DOHH2 (cell line): ENCODE data around the gene CDHR2.

ENCODE experiments used
- H3F3A ChIP-seq: fragments of 200-600 bp; sonication (generic), shearing (Covaris generic); 2 replicates; pipeline ENCODE4 v1.6.0; 2016; ENCODE audit warnings: antibody characterized with exemption, mild to moderate bottlenecking; ENCODE audit not compliant: control insufficient read depth, insufficient read depth
- H3K27ac ChIP-seq: fragments of 200-600 bp; sonication (generic); 2 replicates; pipeline ENCODE4 v1.5.1; 2014; ENCODE audit warnings: low read depth, mild to moderate bottlenecking, low read length, moderate library complexity
- H3K27me3 ChIP-seq: fragments of 200-600 bp; sonication (generic); 2 replicates; pipeline ENCODE4 v1.6.1; 2014; ENCODE audit warnings: mild to moderate bottlenecking, low read length, mixed read lengths; ENCODE audit not compliant: control insufficient read depth
- H3K36me3 ChIP-seq: fragments of 200-600 bp; sonication (generic); 2 replicates; pipeline ENCODE4 v1.6.1; 2014; ENCODE audit warnings: mild to moderate bottlenecking, low read length, moderate library complexity, mixed read lengths; ENCODE audit not compliant: control insufficient read depth
- H3K4me1 ChIP-seq: fragments of 200-600 bp; sonication (generic); 2 replicates; pipeline ENCODE4 v1.6.1; 2014; ENCODE audit warnings: mild to moderate bottlenecking, low read length, mixed read lengths; ENCODE audit not compliant: control insufficient read depth
- H3K4me2 ChIP-seq: fragments of 200-600 bp; sonication (generic); 2 replicates; pipeline ENCODE4 v1.6.0; 2014; ENCODE audit warnings: mild to moderate bottlenecking, low read length, moderate library complexity
- H3K4me3 ChIP-seq: fragments of 200-600 bp; sonication (generic); 2 replicates; pipeline ENCODE4 v1.5.1; 2014; ENCODE audit warnings: mild to moderate bottlenecking, low read length, mixed read lengths
- H3K79me2 ChIP-seq: fragments of 200-600 bp; sonication (generic); 2 replicates; pipeline ENCODE4 v1.6.1; 2014; ENCODE audit warnings: mild to moderate bottlenecking, low read length, mixed read lengths; ENCODE audit not compliant: control insufficient read depth
- H3K9me2 ChIP-seq: fragments of 200-600 bp; sonication (generic); replicated peaks from 2 replicates; pipeline ENCODE4 v1.6.1; 2014; ENCODE audit warnings: mild to moderate bottlenecking, low read length, mixed read lengths; ENCODE audit not compliant: control insufficient read depth
- H3K9me3 ChIP-seq: fragments of 200-600 bp; sonication (generic); 2 replicates; pipeline ENCODE4 v1.6.1; 2014; ENCODE audit warnings: antibody characterized with exemption, low read length, mixed read lengths; ENCODE audit not compliant: control insufficient read depth, insufficient read depth
- H4K20me1 ChIP-seq: fragments of 200-600 bp; sonication (generic); 2 replicates; pipeline ENCODE4 v1.6.0; 2014; ENCODE audit warnings: low read depth, mild to moderate bottlenecking, antibody characterized with exemption, low read length, moderate library complexity; ENCODE audit not compliant: control insufficient read depth, insufficient read depth
- CTCF ChIP-seq: fragments of 200-600 bp; sonication (generic); IDR thresholded peaks from one replicate; pipeline ENCODE4 v1.5.1; 2014; ENCODE audit warnings: antibody characterized with exemption, mild to moderate bottlenecking, low read depth, low read length; ENCODE audit not compliant: poor library complexity, severe bottlenecking
- EZH2phosphoT487 ChIP-seq: fragments of 200-600 bp; sonication (generic); IDR thresholded peaks from 2 replicates; pipeline ENCODE4 v1.6.1; 2017; ENCODE audit warnings: borderline replicate concordance, mild to moderate bottlenecking, antibody characterized with exemption, low read length, moderate library complexity, mixed read lengths

CDHR2 gene

DNA sequence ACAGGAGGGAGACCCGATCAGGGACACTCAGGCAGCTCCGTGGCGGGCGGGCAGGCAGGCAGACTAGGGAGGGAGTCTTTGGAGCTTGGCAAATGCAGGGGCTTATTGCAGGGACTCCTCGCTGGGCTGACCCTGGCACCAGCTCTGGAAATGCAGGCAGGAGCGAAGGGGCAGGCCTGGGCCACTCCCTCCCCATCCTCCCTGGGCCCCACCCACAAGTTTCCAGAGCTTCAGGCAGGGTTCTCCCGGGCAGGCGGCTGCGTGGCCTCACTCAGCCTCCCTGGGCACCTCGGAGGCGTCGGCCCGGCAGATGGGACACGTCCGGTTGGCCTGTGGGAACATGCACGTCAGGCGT, 20.4 kb upstream of the CDHR2 start:
- peaks cover 9% of the 10 kb centered on the region for H4K20me1 ChIP-seq
- H3K36me3 ChIP-seq = peaks cover 68% of the 10 kb centered on the region

GRCh38 chr5:176529116-176529740, 19.9 kb upstream of the CDHR2 start:
- H3K27me3 ChIP-seq = no peaks in the 10 kb centered on the region
- no peak for TF ChIP-seq EZH2phosphoT487
- no peak for TF ChIP-seq CTCF
- peaks cover 33% of the 10 kb centered on the region for H3K79me2 ChIP-seq
- H4K20me1 ChIP-seq = peaks cover 9% of the 10 kb centered on the region
- H3K4me3 ChIP-seq = peak overlapping the region; percentile 70
- H3K27ac ChIP-seq = peak overlapping the region; percentile 96
- H3K9me3 ChIP-seq = no peaks in the 10 kb centered on the region
- peaks cover 72% of the 10 kb centered on the region for H3K36me3 ChIP-seq
- H3F3A ChIP-seq = peaks cover 18% of the 10 kb centered on the region
- H3K9me2 ChIP-seq = no peaks in the 10 kb centered on the region
- H3K4me2 ChIP-seq = peak overlapping the region; percentile 90
- peaks cover 72% of the 10 kb centered on the region for H3K4me1 ChIP-seq

More for the DNA sequence above, 20.4 kb upstream of the CDHR2 start:
- Histone ChIP-seq H3K9me2 (no peaks in the 10 kb centered on the region), H3K79me2 (peaks cover 28% of the 10 kb centered on the region), H3K9me3 (no peaks in the 10 kb centered on the region), H3F3A (peaks cover 18% of the 10 kb centered on the region), H3K4me1 (peaks cover 72% of the 10 kb centered on the region), H3K4me2 (peak overlapping the region; percentile 90), H3K27me3 (no peaks in the 10 kb centered on the region), H3K27ac (peak overlapping the region; percentile 96), H3K4me3 (peak overlapping the region; percentile 70)
- TF ChIP-seq EZH2phosphoT487 = no peak
- no peak for TF ChIP-seq CTCF

DNA sequence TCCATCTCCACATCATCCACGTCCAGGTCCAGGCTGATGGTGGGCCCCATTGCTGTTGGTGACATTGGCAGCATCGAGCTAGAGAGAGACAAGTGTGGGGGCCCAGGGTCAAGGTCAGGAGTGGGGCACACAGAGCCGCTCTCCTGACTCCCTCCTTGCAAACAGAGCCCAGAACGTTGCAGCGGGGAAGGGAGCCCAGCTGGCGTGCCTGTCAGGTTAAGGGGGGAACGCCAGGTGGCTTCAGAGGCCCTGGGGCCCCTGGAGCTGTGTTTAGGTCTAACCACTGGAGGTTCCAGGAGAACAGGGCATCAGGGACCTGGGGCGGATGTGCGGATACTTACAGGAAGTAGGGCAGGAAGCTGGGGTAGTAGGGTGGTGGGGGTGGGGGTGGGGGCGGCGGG, 19.4 kb upstream of the CDHR2 start:
- Histone ChIP-seq H4K20me1 (peaks cover 14% of the 10 kb centered on the region), H3K4me2 (peak overlapping the region; percentile 90), H3K79me2 (peaks cover 38% of the 10 kb centered on the region), H3K4me1 (peaks cover 75% of the 10 kb centered on the region), H3K4me3 (peak overlapping the region; percentile 70), H3K36me3 (peaks cover 78% of the 10 kb centered on the region), H3K27ac (peak overlapping the region; percentile 96), H3K27me3 (no peaks in the 10 kb centered on the region), H3K9me2 (no peaks in the 10 kb centered on the region), H3K9me3 (no peaks in the 10 kb centered on the region), H3F3A (peaks cover 22% of the 10 kb centered on the region)
- TF ChIP-seq CTCF (no peak), EZH2phosphoT487 (no peak)
